ENCODE results near the gene TMEM18. TPM values are rescaled to one million over a fixed set of nuclear protein-coding genes. Genes with fewer than 3 reads are reported as not detected.

The TMEM18 gene
- total RNA-seq, 4 donors from 2014 or later, result 11.0 to 31.0 (median 14.5) TPM

DNA sequence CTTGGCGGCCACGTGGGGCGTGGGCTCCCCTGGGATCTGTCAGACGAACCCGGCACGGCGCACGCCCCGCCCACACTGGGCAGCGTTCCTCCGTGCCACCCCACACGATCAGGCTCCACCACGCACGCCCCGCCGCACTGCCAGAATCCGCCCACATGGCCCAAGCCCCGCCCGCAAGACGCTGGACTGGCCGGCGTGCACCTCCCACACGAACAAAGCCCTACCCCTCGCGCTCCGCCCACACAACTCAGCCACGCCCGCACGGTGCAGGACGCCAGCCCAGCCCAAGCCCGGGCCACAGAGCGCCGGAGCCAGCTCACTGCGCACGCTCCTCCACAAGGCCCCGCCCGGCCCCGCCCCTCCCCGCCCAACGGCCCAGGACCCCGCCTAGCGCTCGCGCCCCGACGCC is 555 bp downstream of the TMEM18 start:
- peak overlapping the region; percentile 96 to 98 (median 96) for H3K27ac ChIP-seq

DNA sequence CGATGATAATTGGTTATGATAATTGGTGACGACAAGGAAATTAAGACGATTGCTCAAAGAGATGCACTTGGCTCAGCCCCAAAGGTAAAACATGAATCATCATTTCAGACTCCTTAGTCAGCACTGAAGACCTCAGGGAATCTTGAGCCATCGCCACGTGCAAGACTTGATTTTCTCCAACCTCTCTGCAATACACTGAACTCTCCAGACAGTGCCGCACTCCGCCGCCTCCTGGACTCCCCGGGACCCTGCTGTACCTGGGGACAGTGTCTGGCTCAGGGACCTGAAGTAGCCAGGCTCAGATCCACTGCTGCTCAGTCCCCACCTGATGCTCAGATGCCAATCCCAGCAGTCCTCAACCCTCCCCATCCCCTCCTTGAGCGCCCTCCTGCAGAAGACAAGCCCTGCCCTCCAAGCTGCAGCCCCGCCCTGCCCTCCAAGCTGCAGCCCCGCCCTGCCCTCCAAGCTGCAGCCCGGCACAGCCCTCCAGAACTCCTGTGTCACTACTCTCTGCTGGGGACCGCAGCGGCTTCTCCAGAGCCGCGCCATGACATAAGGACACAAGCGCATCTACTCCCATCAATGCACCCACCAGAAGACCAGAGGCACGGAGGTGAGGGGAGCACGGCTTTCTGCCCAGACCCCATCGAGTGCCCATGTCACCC is 1.1 kb downstream of the TMEM18 start:
- WGBS, 2 donors (ENCODE audit: low coverage in 1 of 2), result 26 to 33% methylated on average over 5 to 17 of the region's 21 CpGs
- Histone ChIP-seq H3K27ac (peak overlapping the region; percentile 84 to 98 (median 96)), H3K27me3 (no peaks in the 10 kb centered on the region), H3K36me3 (peaks cover 0 to 2% (median 0%) of the 10 kb centered on the region in 4 donors), H3K9me3 (no peaks in the 10 kb centered on the region), H3K4me3 (peak overlapping the region; percentile 38 to 66 (median 59)), H3K4me1 (peaks cover 0 to 21% (median 8%) of the 10 kb centered on the region in 4 donors)
- peak; percentile 46 for DNase-seq
- intact Hi-C loops (cut with DNase I; ENCODE audit: low total_unique reads), result no loop called here
- TF ChIP-seq POLR2A (IDR thresholded peaks at IDR 0.05) (no peak), POLR2AphosphoS5 (IDR thresholded peaks at IDR 0.05) (no peak), EP300 (IDR thresholded peaks at IDR 0.05; ENCODE audit: low read depth) (no peak)
- TF ChIP-seq, protein P1, sequence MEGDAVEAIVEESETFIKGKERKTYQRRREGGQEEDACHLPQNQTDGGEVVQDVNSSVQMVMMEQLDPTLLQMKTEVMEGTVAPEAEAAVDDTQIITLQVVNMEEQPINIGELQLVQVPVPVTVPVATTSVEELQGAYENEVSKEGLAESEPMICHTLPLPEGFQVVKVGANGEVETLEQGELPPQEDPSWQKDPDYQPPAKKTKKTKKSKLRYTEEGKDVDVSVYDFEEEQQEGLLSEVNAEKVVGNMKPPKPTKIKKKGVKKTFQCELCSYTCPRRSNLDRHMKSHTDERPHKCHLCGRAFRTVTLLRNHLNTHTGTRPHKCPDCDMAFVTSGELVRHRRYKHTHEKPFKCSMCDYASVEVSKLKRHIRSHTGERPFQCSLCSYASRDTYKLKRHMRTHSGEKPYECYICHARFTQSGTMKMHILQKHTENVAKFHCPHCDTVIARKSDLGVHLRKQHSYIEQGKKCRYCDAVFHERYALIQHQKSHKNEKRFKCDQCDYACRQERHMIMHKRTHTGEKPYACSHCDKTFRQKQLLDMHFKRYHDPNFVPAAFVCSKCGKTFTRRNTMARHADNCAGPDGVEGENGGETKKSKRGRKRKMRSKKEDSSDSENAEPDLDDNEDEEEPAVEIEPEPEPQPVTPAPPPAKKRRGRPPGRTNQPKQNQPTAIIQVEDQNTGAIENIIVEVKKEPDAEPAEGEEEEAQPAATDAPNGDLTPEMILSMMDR (IDR thresholded peaks at IDR 0.05), result peak in 2 of 5 experiments; percentile 18 to 40
- in situ Hi-C loops (cut with MboI; ENCODE audit: low pct_ligation_motif_present in 1 of 4, low pct_unique_long_range_greater_than_20kb in 1 of 4, low sequenced_read_pairs in 3 of 4), result no loop called here

More for the DNA sequence above, 555 bp downstream of the TMEM18 start:
- H3K27me3 ChIP-seq, result no peaks in the 10 kb centered on the region
- TF ChIP-seq POLR2AphosphoS5 (IDR thresholded peaks at IDR 0.05) (peak in 2 of 3 donors; percentile 2 to 4), POLR2A (IDR thresholded peaks at IDR 0.05) (no peak)
- peaks cover 0 to 21% (median 8%) of the 10 kb centered on the region in 4 donors for H3K4me1 ChIP-seq
- intact Hi-C loops (cut with DNase I; ENCODE audit: low total_unique reads) (no loop called here), in situ Hi-C loops (cut with MboI; ENCODE audit: low pct_ligation_motif_present in 1 of 4, low pct_unique_long_range_greater_than_20kb in 1 of 4, low sequenced_read_pairs in 3 of 4) (no loop called here)
- H3K4me3 ChIP-seq, result peak overlapping the region; percentile 58 to 87 (median 70)
- H3K36me3 ChIP-seq, result peaks cover 0 to 2% (median 0%) of the 10 kb centered on the region in 4 donors
- H3K9me3 ChIP-seq, result no peaks in the 10 kb centered on the region
- DNase-seq, result peak; percentile 99
- 1% methylated on average over 29 of the region's 46 CpGs; no CpG with 5 or more reads in 1 of the 2 donors for WGBS, 2 donors (ENCODE audit: low coverage in 1 of 2)

DNA sequence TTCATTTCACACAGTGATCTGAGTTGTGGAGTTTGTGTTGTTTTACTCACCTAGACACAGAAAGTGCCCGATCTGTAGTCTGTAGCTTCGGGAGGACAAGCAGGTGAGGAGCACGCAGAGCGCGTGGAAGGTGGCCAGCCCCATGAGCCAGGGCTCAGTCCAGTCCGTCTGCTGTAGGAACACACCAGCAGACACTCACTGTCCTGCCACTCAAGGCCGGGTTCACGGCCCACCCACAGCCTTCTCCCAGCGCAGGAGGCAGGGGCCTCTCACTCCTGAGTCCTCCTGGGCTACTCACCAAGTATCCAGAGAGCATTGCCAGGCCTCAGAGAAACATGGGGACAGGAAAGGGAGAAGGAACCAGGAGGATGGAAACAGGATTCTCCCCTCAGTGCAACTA is 1.7 kb downstream of the TMEM18 start:
- no peak for DNase-seq

DNA sequence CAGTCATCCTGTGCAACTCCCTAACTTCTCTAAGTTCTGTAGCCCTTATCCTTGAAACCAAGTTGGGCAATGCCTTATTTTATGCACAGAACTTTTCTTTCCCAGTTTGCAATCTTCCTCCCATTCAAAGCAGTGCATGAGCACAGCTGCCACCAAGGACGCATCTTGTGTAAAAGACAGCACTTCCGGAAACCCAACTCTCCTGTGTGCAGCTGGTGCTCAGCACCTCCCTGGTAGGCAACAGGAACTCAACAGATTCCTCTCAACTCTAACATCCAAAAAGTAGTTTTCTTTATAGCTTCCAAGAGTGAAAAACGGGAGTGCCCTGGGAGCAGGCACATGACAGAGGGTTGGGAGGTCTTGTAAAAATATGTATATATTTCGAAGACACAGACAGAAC is 2.2 kb downstream of the TMEM18 start:
- DNase-seq, result no peak
- Histone ChIP-seq H3K27ac (no peak overlapping the region), H3K4me1 (peaks cover 0 to 21% (median 8%) of the 10 kb centered on the region in 4 donors), H3K36me3 (peaks cover 0 to 2% (median 0%) of the 10 kb centered on the region in 4 donors), H3K4me3 (no peak overlapping the region), H3K9me3 (no peaks in the 10 kb centered on the region), H3K27me3 (no peaks in the 10 kb centered on the region)
- intact Hi-C loops (cut with DNase I; ENCODE audit: low total_unique reads) (no loop called here), in situ Hi-C loops (cut with MboI; ENCODE audit: low pct_ligation_motif_present in 1 of 4, low pct_unique_long_range_greater_than_20kb in 1 of 4, low sequenced_read_pairs in 3 of 4) (no loop called here)
- WGBS, 2 donors (ENCODE audit: low coverage in 1 of 2), result 83 to 90% methylated on average over 4 of the region's 4 CpGs
- TF ChIP-seq POLR2AphosphoS5 (IDR thresholded peaks at IDR 0.05) (no peak), EP300 (IDR thresholded peaks at IDR 0.05; ENCODE audit: low read depth) (no peak), POLR2A (IDR thresholded peaks at IDR 0.05) (no peak)
- TF ChIP-seq, protein P1 (IDR thresholded peaks at IDR 0.05), result no peak

More for the DNA sequence above, 1.7 kb downstream of the TMEM18 start:
- TF ChIP-seq EP300 (IDR thresholded peaks at IDR 0.05; ENCODE audit: low read depth), result no peak
- TF ChIP-seq, protein P1 (IDR thresholded peaks at IDR 0.05), result no peak
- no peak for TF ChIP-seq POLR2AphosphoS5 (IDR thresholded peaks at IDR 0.05)
- no peak for TF ChIP-seq POLR2A (IDR thresholded peaks at IDR 0.05)
- H3K4me3 ChIP-seq, result peak overlapping the region in 1 of 4 donors; percentile 60
- in situ Hi-C loops (cut with MboI; ENCODE audit: low pct_ligation_motif_present in 1 of 4, low pct_unique_long_range_greater_than_20kb in 1 of 4, low sequenced_read_pairs in 3 of 4) (no loop called here), intact Hi-C loops (cut with DNase I; ENCODE audit: low total_unique reads) (no loop called here)
- H3K4me1 ChIP-seq, result peaks cover 0 to 21% (median 8%) of the 10 kb centered on the region in 4 donors
- peak overlapping the region in 3 of 4 donors; percentile 20 to 97 (median 96) for H3K27ac ChIP-seq
- WGBS, 2 donors (ENCODE audit: low coverage in 1 of 2), result 98 to 100% methylated on average over 1 to 9 of the region's 9 CpGs
- no peaks in the 10 kb centered on the region for H3K9me3 ChIP-seq
- H3K36me3 ChIP-seq, result peaks cover 0 to 2% (median 0%) of the 10 kb centered on the region in 4 donors
- no peaks in the 10 kb centered on the region for H3K27me3 ChIP-seq

Measured in transverse colon (tissue), 4 donors.